HG02610 (cell line): ENCODE data around the gene SELENOF.
"Not testable (repeated sequence)": the region's sequence is repeated elsewhere in the genome, so short reads cannot be mapped to it uniquely, and the experiment has no call there.

Experiments
- ATAC-seq: cut with Tn5 transposase; IDR thresholded peaks from one replicate; pipeline ENCODE4 v1.9.1; 2021; ENCODE audit warnings: mild to moderate bottlenecking, moderate library complexity; ENCODE audit not compliant: unreplicated experiment

SELENOF gene

GRCh38 chr1:86821956-86822355 lies 92.0 kb downstream of the SELENOF start:
- ATAC-seq, result no peak

DNA sequence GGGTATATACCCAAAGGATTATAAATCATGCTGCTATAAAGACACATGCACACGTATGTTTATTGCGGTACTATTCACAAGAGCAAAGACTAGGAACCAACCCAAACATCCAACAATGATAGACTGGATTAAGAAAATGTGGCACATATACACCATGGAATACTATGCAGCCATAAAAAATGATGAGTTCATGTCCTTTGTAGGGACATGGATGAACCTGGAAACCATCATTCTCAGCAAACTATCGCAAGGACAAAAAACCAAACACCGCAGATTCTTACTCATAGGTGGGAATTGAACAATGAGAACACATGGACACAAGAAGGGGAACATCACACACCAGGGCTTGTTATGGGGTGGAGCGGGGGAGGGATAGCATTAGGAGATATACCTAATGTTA lies 94.0 kb downstream of the SELENOF start:
- not testable (repeated sequence) for ATAC-seq

- not testable (repeated sequence) for ATAC-seq
These were observed 96.6 kb downstream of the SELENOF start for GRCh38 chr1:86817246-86817826.

DNA sequence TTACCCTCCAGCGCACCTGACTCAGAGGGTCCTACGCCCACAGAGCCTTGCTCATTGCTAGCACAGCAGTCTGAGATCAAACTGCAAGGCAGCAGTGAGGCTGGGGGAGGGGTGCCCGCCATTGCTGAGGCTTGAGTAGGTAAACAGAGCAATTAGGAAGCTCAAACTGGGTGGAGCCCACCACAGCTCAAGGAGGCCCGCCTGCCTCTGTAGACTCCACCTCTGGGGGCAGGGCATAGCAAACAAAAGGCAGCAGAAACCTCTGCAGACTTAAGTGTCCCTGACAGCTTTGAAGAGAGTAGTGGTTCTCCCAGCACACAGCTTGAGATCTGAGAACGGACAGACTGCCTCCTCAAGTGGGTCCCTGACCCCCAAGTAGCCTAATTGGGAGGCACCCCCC lies 99.8 kb downstream of the SELENOF start:
- not testable (repeated sequence) for ATAC-seq
